ENCODE results near the gene TTBK2.

TTBK2 gene

GRCh38 chr15:42719043-42719442 lies 201.5 kb downstream of the TTBK2 start:
- DNase-seq: no peak
- Histone ChIP-seq H3K36me3 (peaks cover 51% of the 10 kb centered on the region), H3K9me3 (ENCODE audit: severe bottlenecking) (no peaks in the 10 kb centered on the region), H3K27ac (no peak overlapping the region), H3K4me3 (ENCODE audit: low read depth, low read length) (no peak overlapping the region), H3K27me3 (ENCODE audit: insufficient read depth, low read depth, severe bottlenecking) (no peaks in the 10 kb centered on the region)
- no peak for TF ChIP-seq CTCF (IDR thresholded peaks at IDR 0.05; ENCODE audit: low read depth, low read length)

GRCh38 chr15:42716626-42717025 lies 204.0 kb downstream of the TTBK2 start:
- Histone ChIP-seq H3K4me3 (ENCODE audit: low read depth, low read length) (no peak overlapping the region), H3K9me3 (ENCODE audit: severe bottlenecking) (no peaks in the 10 kb centered on the region), H3K36me3 (peaks cover 31% of the 10 kb centered on the region), H3K27me3 (ENCODE audit: insufficient read depth, low read depth, severe bottlenecking) (no peaks in the 10 kb centered on the region), H3K27ac (no peak overlapping the region)
- DNase-seq: no peak
- no peak for TF ChIP-seq CTCF (IDR thresholded peaks at IDR 0.05; ENCODE audit: low read depth, low read length)

- Histone ChIP-seq H3K4me3 (ENCODE audit: low read depth, low read length) (no peak overlapping the region), H3K36me3 (peaks cover 32% of the 10 kb centered on the region), H3K27me3 (ENCODE audit: insufficient read depth, low read depth, severe bottlenecking) (no peaks in the 10 kb centered on the region), H3K27ac (no peak overlapping the region), H3K9me3 (ENCODE audit: severe bottlenecking) (no peaks in the 10 kb centered on the region)
- TF ChIP-seq CTCF (IDR thresholded peaks at IDR 0.05; ENCODE audit: low read depth, low read length): no peak
- DNase-seq: no peak
Observed at GRCh38 chr15:42716125-42716524, 204.5 kb downstream of the TTBK2 start.

- Histone ChIP-seq H3K27me3 (ENCODE audit: insufficient read depth, low read depth, severe bottlenecking) (no peaks in the 10 kb centered on the region), H3K9me3 (ENCODE audit: severe bottlenecking) (no peaks in the 10 kb centered on the region), H3K36me3 (peaks cover 2% of the 10 kb centered on the region; the same call in 1 of the 2 replicates), H3K4me3 (ENCODE audit: low read depth, low read length) (no peak overlapping the region), H3K27ac (no peak overlapping the region)
- TF ChIP-seq CTCF (IDR thresholded peaks at IDR 0.05; ENCODE audit: low read depth, low read length): no peak
- no peak for DNase-seq
Observed at GRCh38 chr15:42712584-42712983, 208.0 kb downstream of the TTBK2 start.

- H3K36me3 ChIP-seq: peaks cover 2% of the 10 kb centered on the region; the same call in 1 of the 2 replicates
- TF ChIP-seq CTCF (IDR thresholded peaks at IDR 0.05; ENCODE audit: low read depth, low read length): no peak
- H3K27me3 ChIP-seq (ENCODE audit: insufficient read depth, low read depth, severe bottlenecking): no peaks in the 10 kb centered on the region
- no peak for DNase-seq
- H3K27ac ChIP-seq: no peak overlapping the region
- H3K4me3 ChIP-seq (ENCODE audit: low read depth, low read length): no peak overlapping the region
- H3K9me3 ChIP-seq (ENCODE audit: severe bottlenecking): no peaks in the 10 kb centered on the region
Observed at GRCh38 chr15:42711746-42712145, 208.8 kb downstream of the TTBK2 start.

GRCh38 chr15:42710662-42711061 lies 209.9 kb downstream of the TTBK2 start:
- no peak for TF ChIP-seq CTCF (IDR thresholded peaks at IDR 0.05; ENCODE audit: low read depth, low read length)
- DNase-seq: no peak
- Histone ChIP-seq H3K9me3 (ENCODE audit: severe bottlenecking) (no peaks in the 10 kb centered on the region), H3K27me3 (ENCODE audit: insufficient read depth, low read depth, severe bottlenecking) (no peaks in the 10 kb centered on the region), H3K27ac (no peak overlapping the region), H3K36me3 (peaks cover 2% of the 10 kb centered on the region; the same call in 1 of the 2 replicates), H3K4me3 (ENCODE audit: low read depth, low read length) (no peak overlapping the region)

Measured in WERI-Rb-1 (cell line).